Erythroblast (primary cell): ENCODE results near the gene TRIOBP.
A peak's percentile ranks its signal among the peaks of the same experiment; 100 is the strongest.

Experiments used
- DNase-seq, 2 experiments: peaks; one replicate each; lab custom pipeline; 2025; lab: John Stamatoyannopoulos, UW
- GATA1 ChIP-seq: IDR thresholded peaks from 2 replicates; pipeline ENCODE4 v1.6.1; 2011; ENCODE audit warnings: low read depth, mild to moderate bottlenecking, control low read depth, low read length, moderate library complexity
- POLR2A ChIP-seq: IDR thresholded peaks from 2 replicates; pipeline ENCODE4 v1.6.1; 2011; ENCODE audit warnings: mild to moderate bottlenecking, low read length

TRIOBP gene

DNA sequence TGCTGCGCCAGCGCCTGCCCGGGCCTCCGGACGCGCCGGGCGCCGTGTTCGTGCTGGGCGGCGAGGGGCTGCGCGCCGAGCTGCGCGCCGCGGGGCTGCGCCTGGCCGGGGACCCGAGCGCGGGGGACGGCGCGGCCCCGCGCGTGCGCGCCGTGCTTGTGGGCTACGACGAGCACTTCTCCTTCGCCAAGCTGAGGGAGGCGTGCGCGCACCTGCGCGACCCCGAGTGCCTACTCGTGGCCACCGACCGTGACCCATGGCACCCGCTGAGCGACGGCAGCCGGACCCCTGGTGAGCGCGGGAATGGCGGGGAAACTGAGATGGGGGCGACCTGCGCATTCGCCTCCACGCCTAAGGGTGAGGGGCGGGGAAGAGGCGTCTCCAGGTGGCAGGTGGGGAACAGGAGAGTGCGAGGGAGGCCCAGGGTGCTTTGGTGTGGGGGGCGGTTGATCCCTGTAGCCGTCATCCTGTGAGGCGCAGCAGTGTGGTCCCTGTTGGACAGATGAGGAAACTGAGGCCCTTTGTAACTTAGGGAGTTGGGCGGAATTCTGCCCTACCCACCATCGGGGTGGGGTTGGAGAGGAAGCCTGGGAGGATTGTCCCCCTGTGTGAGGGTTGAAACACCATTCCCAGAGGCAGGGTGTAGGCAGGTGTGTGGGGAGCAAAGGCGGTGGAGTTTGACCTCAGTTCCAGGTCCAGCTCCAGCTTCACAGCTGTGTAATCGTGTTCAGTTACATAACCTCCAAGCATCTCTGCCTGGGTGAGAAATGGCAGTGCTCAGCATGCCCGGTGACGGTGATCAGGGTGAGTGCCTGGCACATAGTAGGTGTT, 37.6 kb upstream of the TRIOBP start:
- TF ChIP-seq GATA1 (no peak), POLR2A (no peak)
- DNase-seq, result peak; percentile 45 to 58

GRCh38 chr22:37659897-37660708, 36.7 kb upstream of the TRIOBP start:
- peak; percentile 63 to 67 for DNase-seq
- TF ChIP-seq POLR2A, result no peak
- TF ChIP-seq GATA1, result no peak

DNA sequence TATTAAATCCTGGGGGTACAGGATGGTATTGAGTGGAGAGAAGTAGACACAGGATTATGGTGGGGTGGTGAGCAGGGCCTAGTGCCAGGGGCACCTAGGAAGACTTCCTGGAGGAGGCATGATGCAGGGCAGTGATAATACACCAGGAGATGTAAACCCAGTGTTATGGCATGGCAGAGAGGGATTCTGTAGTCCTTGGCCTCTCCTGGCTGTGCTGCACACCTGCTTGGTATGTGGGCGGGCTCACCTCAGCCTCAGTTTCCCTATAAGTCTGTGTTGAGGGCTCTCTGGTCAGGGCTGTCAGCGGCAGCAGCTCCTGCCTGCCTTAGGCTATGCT, 36.2 kb upstream of the TRIOBP start:
- DNase-seq, result no peak
- TF ChIP-seq GATA1 (no peak), POLR2A (no peak)

DNA sequence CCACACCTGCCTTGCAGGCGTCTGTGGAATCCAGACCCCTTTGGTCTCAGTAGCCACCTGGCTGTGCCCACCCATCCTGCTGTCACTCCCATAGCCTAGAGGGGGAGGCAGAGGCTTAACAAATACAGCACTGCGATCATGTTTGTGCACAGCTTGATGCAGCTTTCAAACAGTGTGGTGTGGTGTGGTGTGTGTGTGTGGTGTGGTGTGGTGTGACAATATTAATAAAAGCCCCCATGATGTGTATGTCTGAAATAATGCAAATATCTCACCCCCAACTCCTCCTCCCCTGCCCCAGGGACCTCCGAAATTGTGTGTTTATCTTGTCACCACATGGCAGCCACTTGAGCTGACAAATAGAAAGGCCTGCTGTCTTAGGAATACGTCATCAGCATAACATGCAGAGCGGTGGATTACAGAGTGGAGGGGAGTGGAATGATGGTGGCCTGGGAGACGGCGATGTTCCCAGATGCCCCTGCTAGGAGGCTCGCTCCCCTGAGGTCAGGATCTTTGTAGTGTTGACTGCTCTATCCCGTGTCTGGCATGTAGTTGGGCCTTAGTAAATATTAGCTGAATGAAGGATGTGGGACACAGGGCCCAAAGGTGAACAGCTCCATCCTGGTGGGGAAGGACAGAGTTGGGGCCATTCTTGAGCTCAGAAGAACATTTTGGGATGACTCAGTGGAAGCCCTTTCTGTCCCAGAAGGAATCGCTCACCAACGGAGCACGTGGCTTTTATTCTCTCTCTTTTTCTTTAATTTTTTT, 35.5 kb upstream of the TRIOBP start:
- TF ChIP-seq GATA1 (no peak), POLR2A (no peak)
- peak; percentile 40 to 41 for DNase-seq

GRCh38 chr22:37662039-37662438, 34.8 kb upstream of the TRIOBP start:
- no peak for DNase-seq
- no peak for TF ChIP-seq GATA1
- no peak for TF ChIP-seq POLR2A

GRCh38 chr22:37663521-37664140, 33.2 kb upstream of the TRIOBP start:
- no peak for DNase-seq
- TF ChIP-seq POLR2A, result no peak
- TF ChIP-seq GATA1, result no peak

DNA sequence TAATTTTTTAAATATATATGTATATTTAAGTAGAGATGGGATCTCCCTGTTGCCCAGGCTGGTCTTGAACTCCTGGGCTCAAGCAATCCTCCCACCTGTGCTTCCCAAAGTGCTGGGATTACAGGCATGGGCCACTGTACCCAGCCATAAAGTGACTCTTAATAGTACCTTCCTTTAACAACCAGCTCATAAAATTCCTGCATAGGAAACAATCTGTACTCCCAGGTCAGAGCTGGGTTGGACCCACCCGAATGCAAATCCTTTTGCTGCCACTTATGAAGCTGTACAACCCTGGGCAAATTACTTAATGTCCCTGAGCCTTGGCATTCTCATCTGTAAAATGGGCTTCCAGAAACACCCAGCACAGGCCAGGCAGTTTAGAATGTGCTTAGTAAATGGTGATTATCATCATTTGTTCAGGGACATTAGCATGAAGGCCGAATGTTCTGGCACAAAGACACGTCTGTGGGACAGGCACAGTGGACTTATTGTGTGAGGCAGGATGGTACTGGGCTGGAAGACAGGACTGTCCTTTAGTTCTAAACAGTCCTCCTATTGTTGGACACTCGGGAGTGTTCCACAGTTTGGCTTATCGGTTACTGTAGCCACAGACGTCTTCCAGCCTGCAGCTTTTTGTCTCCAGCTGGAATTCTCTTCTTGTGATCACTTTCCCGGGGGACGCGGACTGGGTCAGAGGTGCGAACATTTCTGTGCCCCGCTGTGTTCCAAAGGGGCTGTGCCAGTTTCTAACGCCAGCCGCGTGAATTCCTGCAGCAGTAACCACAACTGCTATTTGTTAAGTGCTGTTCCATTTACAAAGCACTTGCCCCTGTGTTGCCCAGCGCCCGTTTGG, 32.4 kb upstream of the TRIOBP start:
- no peak for DNase-seq
- TF ChIP-seq GATA1, result no peak
- TF ChIP-seq POLR2A, result no peak

DNA sequence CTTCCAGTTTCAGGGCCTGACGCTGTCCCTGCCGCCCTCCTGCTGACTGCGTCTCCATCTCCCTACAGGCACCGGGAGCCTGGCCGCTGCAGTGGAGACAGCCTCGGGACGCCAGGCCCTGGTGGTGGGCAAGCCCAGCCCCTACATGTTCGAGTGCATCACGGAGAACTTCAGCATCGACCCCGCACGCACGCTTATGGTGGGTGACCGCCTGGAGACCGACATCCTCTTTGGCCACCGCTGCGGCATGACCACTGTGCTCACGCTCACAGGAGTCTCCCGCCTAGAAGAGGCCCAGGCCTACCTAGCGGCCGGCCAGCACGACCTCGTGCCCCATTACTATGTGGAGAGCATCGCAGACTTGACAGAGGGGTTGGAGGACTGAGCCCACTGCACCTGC, 31.4 kb upstream of the TRIOBP start:
- no peak for DNase-seq
- TF ChIP-seq GATA1 (no peak), POLR2A (no peak)

- no peak for DNase-seq
- no peak for TF ChIP-seq GATA1
- TF ChIP-seq POLR2A, result no peak
Measured at GRCh38 chr22:37669586-37669985, 27.3 kb upstream of the TRIOBP start.

- TF ChIP-seq GATA1, result no peak
- TF ChIP-seq POLR2A, result no peak
- DNase-seq, result no peak
Measured at GRCh38 chr22:37672206-37672919, 24.5 kb upstream of the TRIOBP start.

DNA sequence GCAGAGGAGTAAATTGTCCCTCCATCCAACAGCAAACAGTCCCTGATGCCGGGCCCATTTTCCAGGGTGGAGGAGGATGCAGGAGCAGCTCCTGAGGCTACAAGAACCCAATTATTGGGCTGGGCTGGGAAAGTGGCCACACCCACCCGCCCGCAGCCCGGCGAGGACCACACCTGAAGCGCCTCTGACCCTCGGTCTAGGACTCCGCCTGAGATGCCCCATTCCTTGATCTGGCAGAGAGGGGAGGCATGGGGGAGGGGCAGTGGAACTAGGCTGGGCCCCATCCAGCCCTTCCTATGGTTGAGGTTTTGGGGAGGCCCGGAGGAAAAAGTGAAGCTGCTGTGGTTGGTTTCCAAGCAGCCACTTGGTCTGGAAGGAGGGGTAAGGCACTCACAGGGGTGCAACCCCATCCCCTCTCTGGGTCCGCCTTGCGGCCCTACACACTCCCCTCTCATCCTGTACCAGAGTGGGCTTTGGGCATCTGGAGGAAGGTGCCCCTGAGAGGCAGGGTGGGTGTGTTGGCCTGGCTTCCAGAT, 23.9 kb upstream of the TRIOBP start:
- DNase-seq, result no peak
- TF ChIP-seq POLR2A (no peak), GATA1 (no peak)

DNA sequence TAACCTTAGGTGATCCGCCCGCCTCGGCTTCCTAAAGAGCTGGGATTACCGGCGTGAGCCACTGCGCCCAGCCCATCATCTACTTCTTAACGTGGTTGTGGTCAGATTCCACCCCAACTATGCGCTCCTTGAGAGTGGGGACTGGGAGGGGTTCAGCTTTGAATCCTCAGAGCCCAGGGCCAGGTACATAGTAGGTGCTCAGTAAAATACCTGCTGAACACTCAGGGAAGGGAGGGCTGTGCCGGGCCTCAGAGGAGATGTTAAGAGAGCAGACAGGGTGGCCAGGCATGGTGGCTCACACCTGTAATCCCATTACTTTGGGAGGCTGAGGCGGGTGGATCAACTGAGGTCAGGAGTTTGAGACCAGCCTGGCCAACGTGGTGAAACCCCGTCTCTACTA, 22.6 kb upstream of the TRIOBP start:
- no peak for DNase-seq

More for the DNA sequence above, 22.6 kb upstream of the TRIOBP start:
- TF ChIP-seq POLR2A (no peak), GATA1 (no peak)
